Gastroesophageal sphincter (tissue), 4 donors: Measurements from ENCODE around the gene ASB13. TPM values are rescaled to one million over a fixed set of nuclear protein-coding genes. Genes with fewer than 3 reads are reported as not detected.
A peak's percentile ranks its signal among the peaks of the same experiment; 100 is the strongest.

ENCODE experiments used
- ATAC-seq: fragments of 150-250 bp; one replicate; pipeline ENCODE4 v1.9.1; 2016; ENCODE audit warnings: mild to moderate bottlenecking, moderate library complexity
- H3K27ac ChIP-seq, 4 donors: fragments of 200-600 bp; sonication (generic) in 3 of 4; 1 replicate in 3 of 4; 2 replicates in 1 of 4; pipeline ENCODE4 v1.5.1; 2016 to 2019
- H3K27me3 ChIP-seq: fragments of 200-600 bp; sonication (generic); one replicate; pipeline ENCODE4 v1.5.1; 2019
- H3K36me3 ChIP-seq, 2 donors: fragments of 200-600 bp; sonication (generic); one replicate each; pipeline ENCODE4 v1.5.1; 2019; ENCODE audit warnings: control low read depth in 1 of 2
- H3K4me1 ChIP-seq, 3 donors: fragments of 200-600 bp; sonication (generic); 1 replicate in 2 of 3; 2 replicates in 1 of 3; pipeline ENCODE4 v1.5.1; 2016 to 2019; ENCODE audit warnings: control low read depth in 2 of 3
- H3K4me3 ChIP-seq, 2 donors: fragments of 200-600 bp; sonication (generic); one replicate each; pipeline ENCODE4 v1.5.1; 2019; ENCODE audit warnings: mild to moderate bottlenecking in 1 of 2, moderate library complexity in 1 of 2
- H3K9me3 ChIP-seq, 3 donors: fragments of 200-600 bp; sonication (generic); one replicate each; pipeline ENCODE4 v1.5.1; 2017 to 2019; ENCODE audit warnings: control low read depth in 2 of 3
- CTCF ChIP-seq, 4 experiments: fragments of 200-600 bp in 2 of 4; fragments of 450-650 bp in 2 of 4; sonication (generic) in 1 of 4; IDR thresholded peaks; one replicate each; pipeline ENCODE4 v1.5.1; 2017 to 2019; ENCODE audit warnings: antibody characterized with exemption in 4 of 4, mild to moderate bottlenecking in 2 of 4, moderate library complexity in 2 of 4
- EP300 ChIP-seq: sonication (generic); formaldehyde crosslinking; IDR thresholded peaks from one replicate; pipeline ENCODE4 v1.6.1; 2017; ENCODE audit warnings: antibody characterized with exemption, mild to moderate bottlenecking
- POLR2A ChIP-seq, 2 donors: fragments of 450-650 bp; IDR thresholded peaks; one replicate each; pipeline ENCODE4 v1.6.1; 2017; ENCODE audit warnings: antibody characterized with exemption in 2 of 2, mild to moderate bottlenecking in 2 of 2, moderate library complexity in 1 of 2
- POLR2AphosphoS5 ChIP-seq: sonication (generic); formaldehyde crosslinking; IDR thresholded peaks from one replicate; pipeline ENCODE4 v1.6.1; 2017; ENCODE audit warnings: antibody characterized with exemption
- WGBS, 2 donors: methylation state at CpG; one replicate each; pipeline ENCODE4 v1.1.5; 2018; ENCODE audit warnings: low coverage in 1 of 2; 5-methylcytosine and 5-hydroxymethylcytosine counted together
- total RNA-seq, 4 donors: library from RNA; depleted of rRNA; stranded (reverse); fragments of >200 nt; gene quantifications; one replicate each; pipeline ENCODE4 v1.1.0, GENCODE V29; 2016

Gene ASB13
- total RNA-seq, 4 donors from 2014 or later = 17.6 to 39.6 (median 19.0) TPM

GRCh38 chr10:5638494-5638893, 27.9 kb downstream of the ASB13 start:
- Histone ChIP-seq H3K27ac (no peak overlapping the region), H3K4me1 (peaks cover 0 to 14% (median 0%) of the 10 kb centered on the region in 3 donors), H3K27me3 (no peaks in the 10 kb centered on the region), H3K36me3 (peaks cover 0 to 51% of the 10 kb centered on the region in 2 donors), H3K4me3 (no peak overlapping the region), H3K9me3 (no peaks in the 10 kb centered on the region)
- ATAC-seq = no peak
- WGBS, 2 donors = 95 to 96% methylated on average over 2 to 4 of the region's 10 CpGs
- TF ChIP-seq POLR2AphosphoS5 (no peak), POLR2A (IDR thresholded peaks at IDR 0.05) (no peak), EP300 (no peak), CTCF (IDR thresholded peaks at IDR 0.05) (no peak)

GRCh38 chr10:5634918-5635317, 31.5 kb downstream of the ASB13 start:
- Histone ChIP-seq H3K9me3 (no peaks in the 10 kb centered on the region), H3K27ac (no peak overlapping the region), H3K4me3 (no peak overlapping the region), H3K36me3 (peaks cover 0 to 23% of the 10 kb centered on the region in 2 donors), H3K27me3 (no peaks in the 10 kb centered on the region), H3K4me1 (peaks cover 0 to 42% (median 10%) of the 10 kb centered on the region in 3 donors)
- no peak for ATAC-seq
- no peak for TF ChIP-seq CTCF (IDR thresholded peaks at IDR 0.05)
- no peak for TF ChIP-seq EP300
- no peak for TF ChIP-seq POLR2A (IDR thresholded peaks at IDR 0.05)
- TF ChIP-seq POLR2AphosphoS5 = no peak
- WGBS, 2 donors = 86 to 90% methylated on average over 5 to 7 of the region's 7 CpGs

GRCh38 chr10:5633166-5633749, 33.1 kb downstream of the ASB13 start:
- Histone ChIP-seq H3K4me3 (no peak overlapping the region), H3K27ac (peak overlapping the region in 3 of 4 donors; percentile 21 to 67 (median 61)), H3K9me3 (no peaks in the 10 kb centered on the region), H3K36me3 (peaks cover 0 to 7% of the 10 kb centered on the region in 2 donors), H3K27me3 (no peaks in the 10 kb centered on the region), H3K4me1 (peaks cover 0 to 58% (median 16%) of the 10 kb centered on the region in 3 donors)
- WGBS, 2 donors = 15 to 41% methylated on average over 6 of the region's 6 CpGs
- no peak for ATAC-seq
- TF ChIP-seq POLR2A (IDR thresholded peaks at IDR 0.05) (no peak), EP300 (no peak)

GRCh38 chr10:5632446-5632845, 33.9 kb downstream of the ASB13 start:
- 7 to 62% methylated on average over 1 to 3 of the region's 4 CpGs for WGBS, 2 donors
- ATAC-seq = peak; percentile 59
- H3K4me3 ChIP-seq = no peak overlapping the region
- H3K9me3 ChIP-seq = no peaks in the 10 kb centered on the region
- no peaks in the 10 kb centered on the region for H3K36me3 ChIP-seq
- peak overlapping the region in 3 of 4 donors; percentile 21 to 67 (median 61) for H3K27ac ChIP-seq
- no peaks in the 10 kb centered on the region for H3K27me3 ChIP-seq
- TF ChIP-seq POLR2AphosphoS5 (peak; percentile 75), CTCF (IDR thresholded peaks at IDR 0.05) (no peak)
- H3K4me1 ChIP-seq = peaks cover 0 to 66% (median 16%) of the 10 kb centered on the region in 3 donors

GRCh38 chr10:5631936-5632335, 34.5 kb downstream of the ASB13 start:
- H3K9me3 ChIP-seq = no peaks in the 10 kb centered on the region
- TF ChIP-seq POLR2A (IDR thresholded peaks at IDR 0.05) (no peak), POLR2AphosphoS5 (peak; percentile 86), EP300 (no peak), CTCF (IDR thresholded peaks at IDR 0.05) (no peak)
- H3K27ac ChIP-seq = peak overlapping the region in 3 of 4 donors; percentile 21 to 67 (median 61)
- ATAC-seq = peak; percentile 75
- H3K36me3 ChIP-seq = no peaks in the 10 kb centered on the region
- H3K27me3 ChIP-seq = no peaks in the 10 kb centered on the region
- WGBS, 2 donors = 48% methylated on average over 2 of the region's 10 CpGs; no CpG with 5 or more reads in 1 of the 2 donors
- peaks cover 0 to 66% (median 16%) of the 10 kb centered on the region in 3 donors for H3K4me1 ChIP-seq
- H3K4me3 ChIP-seq = no peak overlapping the region
